ENCODE measurements around the gene FUT1.
"Not testable (repeated sequence)": the region's sequence is repeated elsewhere in the genome, so short reads cannot be mapped to it uniquely, and the experiment has no call there.

Gene FUT1

GRCh38 chr19:48768171-48768753 lies 15.8 kb upstream of the FUT1 start:
- DNase-seq: not testable (repeated sequence)

DNA sequence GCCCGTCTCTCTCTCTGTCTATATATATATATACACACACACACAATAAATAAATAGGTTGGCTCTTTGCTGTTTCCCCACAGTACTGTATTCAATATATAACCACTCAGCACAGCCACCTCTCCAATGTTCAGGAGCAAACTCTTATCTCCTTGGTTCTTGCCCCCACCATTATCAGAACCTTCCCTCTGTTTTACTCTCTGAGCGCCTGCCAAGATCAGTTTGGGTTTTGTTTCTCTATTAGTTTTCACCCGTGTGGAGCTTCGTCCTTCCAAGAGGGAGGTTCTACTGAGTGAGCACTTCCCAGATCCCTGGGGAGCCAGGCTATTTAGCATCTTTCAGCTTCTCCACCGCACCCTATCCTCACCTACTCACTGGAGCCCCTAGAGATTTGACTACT lies 13.4 kb upstream of the FUT1 start:
- DNase-seq: not testable (repeated sequence)

DNA sequence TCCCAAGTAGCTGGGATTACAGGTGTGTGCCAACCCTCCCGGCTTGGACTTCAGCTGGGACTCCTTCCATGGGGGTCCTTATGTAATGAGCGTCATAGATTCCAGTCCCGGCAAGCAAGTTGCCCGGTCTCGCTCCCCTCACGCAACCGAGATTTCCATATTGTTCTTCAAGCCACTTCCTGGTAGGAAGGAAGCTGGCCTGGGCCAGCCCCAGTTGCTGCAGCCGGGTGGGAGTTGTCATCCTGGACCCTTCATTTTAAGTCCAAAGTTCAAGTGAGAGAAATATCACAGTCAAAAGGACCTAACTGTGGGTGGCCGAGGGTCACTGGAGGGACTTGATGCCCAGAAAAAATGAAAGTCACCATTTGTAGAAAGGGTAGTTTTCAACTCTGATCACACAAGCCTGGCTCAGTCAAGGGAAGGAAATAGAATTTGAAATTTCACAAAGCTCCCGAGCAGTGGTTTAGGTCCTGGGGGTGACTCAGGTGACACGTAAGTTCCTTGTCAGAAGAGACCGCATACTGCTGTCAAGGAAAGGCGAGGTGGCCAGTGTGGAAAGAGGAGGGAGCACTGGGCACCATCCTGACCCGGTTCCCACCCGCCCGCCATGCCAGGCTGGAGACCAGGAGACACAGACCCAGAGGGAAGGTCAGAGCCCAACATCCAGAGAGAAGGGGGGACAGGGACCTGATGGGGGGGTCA lies 8.2 kb upstream of the FUT1 start:
- DNase-seq: no peak

- no peak for DNase-seq
Measured at GRCh38 chr19:48757741-48758144, 5.3 kb upstream of the FUT1 start.

GRCh38 chr19:48757089-48757675 lies 4.7 kb upstream of the FUT1 start:
- DNase-seq: no peak

GRCh38 chr19:48756686-48757085 lies 4.2 kb upstream of the FUT1 start:
- no peak for DNase-seq

DNA sequence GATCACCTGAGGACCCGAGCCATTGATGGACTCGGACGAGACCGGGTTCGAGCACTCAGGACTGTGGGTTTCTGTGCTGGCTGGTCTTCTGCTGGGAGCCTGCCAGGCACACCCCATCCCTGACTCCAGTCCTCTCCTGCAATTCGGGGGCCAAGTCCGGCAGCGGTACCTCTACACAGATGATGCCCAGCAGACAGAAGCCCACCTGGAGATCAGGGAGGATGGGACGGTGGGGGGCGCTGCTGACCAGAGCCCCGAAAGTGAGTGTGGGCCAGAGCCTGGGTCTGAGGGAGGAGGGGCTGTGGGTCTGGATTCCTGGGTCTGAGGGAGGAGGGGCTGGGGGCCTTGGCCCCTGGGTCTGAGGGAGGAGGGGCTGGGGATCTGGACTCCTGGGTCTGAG lies 3.8 kb upstream of the FUT1 start:
- DNase-seq: no peak

GRCh38 chr19:48755787-48756186 lies 3.3 kb upstream of the FUT1 start:
- DNase-seq: no peak

GRCh38 chr19:48755084-48755641 lies 2.7 kb upstream of the FUT1 start, which contains the start of gene FGF21:
FGF21 (plus strand) TSS chr19:48755524; CDS start chr19:48756237, 713 bp downstream.
- no peak for DNase-seq

- no peak for DNase-seq
Measured at GRCh38 chr19:48751845-48752495, 471 bp downstream of the FUT1 start.

- no peak for DNase-seq
Measured at GRCh38 chr19:48750771-48751504, 1.5 kb downstream of the FUT1 start.

- no peak for DNase-seq
Measured at GRCh38 chr19:48750351-48750750, 2.1 kb downstream of the FUT1 start.

GRCh38 chr19:48749571-48750198 lies 2.8 kb downstream of the FUT1 start:
- DNase-seq: no peak

- DNase-seq: no peak
Measured at GRCh38 chr19:48746738-48747575, 5.5 kb downstream of the FUT1 start, which contains the start of gene IZUMO1. IZUMO1 (minus strand) TSS chr19:48746909; CDS start chr19:48745859, 1,050 bp downstream.

DNA sequence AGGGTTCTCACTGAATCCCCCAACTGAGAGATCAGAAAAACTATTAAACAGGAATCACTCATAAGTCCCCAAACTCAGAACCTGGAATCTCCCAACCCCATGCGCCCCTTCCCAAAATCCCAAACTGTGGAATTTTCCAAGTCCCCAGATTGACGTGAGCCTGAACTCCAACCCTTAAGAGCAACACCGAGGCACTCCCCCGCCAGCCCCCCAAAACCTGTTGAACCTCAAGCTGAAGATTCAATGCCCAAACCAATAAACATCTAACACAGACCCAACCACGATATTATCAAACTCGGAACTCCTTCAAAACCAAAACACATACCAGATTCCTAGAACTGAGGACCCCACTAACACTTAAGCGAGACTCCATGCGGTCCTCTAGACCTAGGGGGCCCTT lies 6.3 kb downstream of the FUT1 start:
- DNase-seq: no peak

- DNase-seq: no peak
Measured at GRCh38 chr19:48745208-48745995, 7.0 kb downstream of the FUT1 start.

DNA sequence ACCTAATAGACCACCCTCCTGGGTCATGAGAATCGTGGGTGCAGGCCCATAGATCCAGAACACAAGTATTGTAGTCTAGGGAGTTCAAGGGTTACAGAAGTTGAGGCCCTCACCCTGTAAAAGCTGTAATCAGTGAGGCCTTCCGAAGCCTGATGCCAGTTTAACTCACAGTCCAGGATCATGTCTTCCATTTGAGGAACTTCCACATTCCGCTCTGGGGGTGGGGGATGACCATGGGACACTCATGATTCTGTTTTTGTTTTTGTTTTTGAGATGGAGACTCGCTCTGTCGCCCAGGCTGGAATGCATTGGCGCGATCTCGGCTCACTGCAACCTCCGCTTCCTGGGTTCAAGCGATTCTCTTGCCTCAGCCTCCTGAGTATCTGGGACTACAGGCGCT lies 10.3 kb downstream of the FUT1 start:
- no peak for DNase-seq

- no peak for DNase-seq
Measured at GRCh38 chr19:48741129-48741999, 11.1 kb downstream of the FUT1 start.

Data from NCI-H187 treated with DMSO at 0.1 percent for 48 hours (cell line).